Stimulated activated CD4-positive, alpha-beta T cell treated with anti-CD3 and anti-CD28 coated beads, Interleukin-4, amount 100 ng/mL, for 1 hour (primary cell): Measurements from ENCODE around the gene CMIP.
A peak's percentile ranks its signal among the peaks of the same experiment; 100 is the strongest.
"Not testable (repeated sequence)": the region's sequence is repeated elsewhere in the genome, so short reads cannot be mapped to it uniquely, and the experiment has no call there.

Experiments
- DNase-seq: peaks from one replicate; pipeline ENCODE4 v3.0.0-alpha.2; 2020

Gene CMIP

DNA sequence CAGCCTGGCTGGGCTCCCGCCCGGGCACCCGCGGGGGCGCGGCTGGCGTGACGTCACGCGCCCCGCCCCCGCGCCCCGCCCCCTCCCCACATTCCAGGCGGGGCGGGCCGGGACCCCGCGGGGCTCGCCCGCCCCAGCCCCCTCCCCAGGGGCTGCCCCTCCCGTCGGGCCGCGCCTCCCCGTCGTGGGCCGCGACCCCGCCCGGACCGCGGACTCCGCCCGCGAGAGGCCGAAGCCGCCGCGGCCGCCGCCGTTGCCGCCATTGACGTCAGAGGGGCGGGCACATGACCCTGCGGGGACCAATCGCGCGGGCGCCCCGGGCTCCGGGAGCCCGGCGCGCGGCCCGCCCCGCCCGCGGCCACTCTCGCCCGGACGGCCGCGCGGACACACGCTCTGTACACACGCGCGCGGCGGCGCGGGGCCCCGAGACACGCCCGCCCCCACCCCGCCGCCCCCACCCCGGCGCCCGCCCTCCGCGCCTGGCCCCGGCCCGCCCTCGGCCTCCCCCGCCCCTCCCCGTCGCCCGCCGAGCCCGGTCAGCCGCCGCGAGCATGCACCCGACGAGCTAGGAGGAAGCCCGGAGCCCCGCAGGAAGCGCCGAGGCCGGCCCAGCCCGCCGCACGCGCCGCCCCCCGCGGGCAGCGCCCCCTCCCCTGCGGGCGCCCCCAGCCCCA, at the start of gene CMIP:
CMIP (plus strand) TSS at position 361 of the 674 bp plus-strand sequence.
- peak; percentile 78 for DNase-seq

- no peak for DNase-seq
These were observed 49.5 kb upstream of the CMIP start for GRCh38 chr16:81394966-81395655.

DNA sequence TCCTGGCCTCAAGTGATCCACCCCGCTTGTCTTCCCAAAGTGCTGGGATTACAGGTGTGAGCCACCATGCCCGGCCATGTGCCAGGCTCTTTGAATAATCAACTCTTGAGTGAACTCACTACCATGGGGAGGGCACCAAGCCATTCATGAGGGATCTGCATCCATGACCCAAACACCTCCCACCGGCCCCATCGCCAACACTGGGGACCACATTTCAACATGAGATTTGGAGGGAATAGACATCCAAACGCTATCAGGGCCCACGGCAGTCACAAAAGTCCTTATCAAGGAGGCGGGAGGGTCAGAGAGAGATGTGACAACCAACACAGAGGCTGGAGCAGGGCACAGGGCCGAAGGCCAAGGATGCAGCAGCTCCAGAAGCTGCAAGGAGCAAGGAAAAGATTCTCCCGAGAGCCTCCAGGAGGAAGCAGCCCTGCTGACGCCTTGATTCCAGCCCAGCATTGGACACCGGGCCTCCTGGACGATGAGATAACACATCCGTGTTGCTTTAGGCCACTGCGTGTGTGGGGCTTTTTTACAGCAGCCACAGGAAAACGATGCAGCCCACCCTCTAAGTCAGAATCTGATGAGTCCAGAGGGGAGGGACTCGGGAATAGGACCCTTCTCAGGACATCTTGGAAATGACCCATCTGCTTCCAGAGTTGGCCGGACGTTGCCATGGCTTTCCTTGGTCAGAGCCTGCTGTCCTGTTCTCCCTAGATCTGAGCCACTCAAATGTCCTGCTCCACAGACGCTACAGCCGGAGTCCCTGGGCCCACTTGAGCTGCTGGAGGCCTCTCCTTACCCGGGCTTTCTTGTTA, 47.3 kb upstream of the CMIP start:
- no peak for DNase-seq

DNA sequence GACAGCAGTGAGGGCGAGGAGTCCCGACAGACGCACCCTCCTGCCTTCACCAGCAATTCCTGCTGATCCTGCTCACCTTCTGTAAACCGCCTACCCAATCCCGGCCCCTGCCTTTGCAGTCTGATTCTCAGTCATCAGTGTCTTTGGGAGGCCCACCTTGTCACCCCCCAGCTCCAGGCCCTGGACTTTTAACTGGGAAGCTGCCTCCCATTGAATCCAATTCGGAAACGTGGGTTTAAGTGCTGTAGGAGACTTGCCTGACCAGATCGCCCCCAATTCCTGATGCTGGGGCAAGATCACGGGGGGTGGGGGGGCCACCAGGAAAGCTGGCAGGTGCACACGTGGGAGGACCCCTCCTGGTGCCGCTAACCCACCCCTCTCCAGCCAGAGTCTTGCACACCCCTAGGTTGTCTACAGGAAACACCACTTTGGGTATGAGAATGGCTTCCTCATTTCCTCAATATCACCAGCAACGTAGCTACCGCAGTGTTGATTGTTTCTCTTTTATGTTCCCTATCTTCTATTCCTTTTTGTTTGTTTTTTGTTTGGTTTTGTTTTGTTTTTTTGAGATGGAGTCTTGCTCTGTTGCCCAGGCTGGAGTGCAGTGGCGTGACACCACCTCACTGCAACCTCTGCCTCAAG, 46.6 kb upstream of the CMIP start:
- no peak for DNase-seq

- DNase-seq = no peak
These were observed 44.7 kb upstream of the CMIP start for GRCh38 chr16:81399909-81400308.

DNA sequence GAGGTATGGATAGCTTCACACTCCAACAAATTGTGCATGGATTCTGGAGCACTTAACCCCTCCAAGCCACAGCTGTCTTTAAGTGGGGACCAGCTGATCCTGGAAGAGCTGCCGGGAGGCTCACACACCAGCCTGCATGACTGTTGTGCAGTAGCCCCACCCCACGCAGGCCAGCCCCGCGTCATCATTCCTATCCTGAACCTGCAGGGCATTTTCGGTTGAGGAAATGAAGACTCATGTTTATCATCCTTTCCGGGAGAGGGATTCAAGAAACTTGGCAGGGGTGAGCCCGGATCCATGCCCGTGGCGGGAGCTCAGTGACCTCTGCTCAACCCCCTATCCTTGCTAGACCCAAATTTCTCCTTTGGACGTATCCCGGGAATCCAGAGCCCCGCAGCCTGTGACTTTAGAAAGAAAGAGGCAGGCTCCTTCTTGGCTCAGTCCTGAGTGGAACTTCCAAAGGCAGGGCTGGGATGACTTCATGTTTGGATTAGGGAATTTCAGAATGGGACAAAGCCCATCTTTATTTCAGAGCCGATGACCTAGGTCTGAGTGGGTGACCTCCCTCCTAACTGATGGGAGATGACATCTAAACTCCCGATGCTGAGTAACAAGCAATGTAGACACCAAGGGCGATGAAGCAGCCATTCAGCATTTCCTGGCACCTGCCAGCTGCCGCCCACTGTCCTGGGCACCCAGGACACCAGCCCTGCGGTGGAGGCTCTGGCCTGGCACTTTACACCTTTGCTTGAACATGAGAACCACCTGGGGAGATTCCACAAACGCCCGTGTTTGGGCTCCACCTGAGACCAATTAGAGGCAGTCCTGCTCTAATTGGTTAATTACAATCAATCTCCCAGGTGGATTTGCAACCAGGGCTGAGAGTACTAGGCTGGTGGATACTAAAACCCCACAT, 43.3 kb upstream of the CMIP start:
- no peak for DNase-seq

DNA sequence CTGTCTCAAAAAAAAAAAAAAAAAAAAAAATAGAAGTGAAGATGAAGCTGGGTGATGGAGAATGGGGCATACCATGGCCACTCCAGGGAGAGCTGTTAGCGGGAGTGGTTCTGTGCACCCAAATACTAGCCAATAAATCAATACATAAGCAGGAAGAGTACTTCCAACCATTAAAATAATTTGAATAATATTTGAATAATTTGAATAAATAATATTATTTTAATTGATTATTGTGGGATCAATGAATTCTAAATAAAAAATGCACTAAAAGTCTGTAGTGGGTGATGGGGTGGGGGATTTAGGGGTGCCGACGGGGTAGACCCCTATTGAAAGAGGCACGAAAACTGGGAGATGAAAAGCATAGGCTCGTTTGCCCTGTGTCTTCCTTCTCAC, 41.4 kb upstream of the CMIP start:
- no peak for DNase-seq

GRCh38 chr16:81403601-81404391, 40.8 kb upstream of the CMIP start:
- peak; percentile 83 for DNase-seq

GRCh38 chr16:81405002-81405401, 39.6 kb upstream of the CMIP start:
- DNase-seq = not testable (repeated sequence)

- DNase-seq = no peak
These were observed 38.9 kb upstream of the CMIP start for GRCh38 chr16:81405702-81406113.

DNA sequence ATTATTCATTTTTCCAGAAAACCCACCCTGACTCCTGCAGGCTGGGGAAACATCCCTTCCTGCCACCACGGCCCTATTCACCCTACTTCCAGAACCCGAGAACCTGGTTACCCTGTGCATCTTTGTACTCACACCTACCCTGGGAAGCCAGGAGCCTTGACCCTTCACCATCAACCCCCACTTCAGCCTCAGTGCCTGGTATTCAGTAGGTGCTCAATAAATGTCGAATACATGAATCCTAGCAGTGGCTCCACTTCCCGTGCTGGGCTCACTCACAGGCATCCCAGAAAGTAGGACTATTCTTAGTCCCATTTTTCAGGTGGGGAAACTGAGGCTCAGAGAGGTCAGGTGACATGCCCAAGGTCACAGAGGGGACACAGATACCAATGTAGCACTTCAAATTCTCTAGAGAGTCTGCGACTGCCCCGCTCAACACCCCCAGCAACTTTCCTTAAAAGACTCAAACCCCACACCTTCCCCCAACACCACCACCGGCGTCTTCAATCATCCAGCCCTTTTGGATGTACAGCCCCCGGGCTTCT, 36.1 kb upstream of the CMIP start:
- no peak for DNase-seq

DNA sequence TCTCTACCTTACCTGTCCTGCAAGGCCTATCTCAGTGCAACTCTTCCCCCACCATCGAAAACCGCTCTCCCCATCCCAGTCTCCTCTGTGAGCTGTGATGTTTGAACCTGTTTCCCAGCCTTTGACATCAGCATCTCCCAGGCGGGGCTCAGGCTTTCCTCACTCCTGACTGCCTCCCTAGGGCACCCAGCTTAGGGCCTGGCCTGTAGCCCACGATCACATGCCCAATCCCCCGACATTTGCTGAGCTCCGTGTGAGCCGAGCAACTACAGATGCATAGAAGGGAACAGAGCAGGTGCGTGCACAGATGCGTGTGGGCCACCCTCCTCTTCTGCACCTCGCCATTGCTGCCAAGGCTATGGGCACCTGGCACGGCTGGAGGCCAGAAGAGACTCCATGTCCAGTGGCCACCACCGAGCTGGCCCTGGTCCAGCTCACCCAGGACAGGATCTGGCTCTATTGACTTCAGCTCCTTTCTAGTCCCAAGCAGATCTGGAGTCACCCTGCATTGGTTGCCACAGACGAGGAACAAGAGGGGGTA, 35.5 kb upstream of the CMIP start:
- no peak for DNase-seq

- no peak for DNase-seq
These were observed 33.8 kb upstream of the CMIP start for GRCh38 chr16:81410643-81411293.

DNA sequence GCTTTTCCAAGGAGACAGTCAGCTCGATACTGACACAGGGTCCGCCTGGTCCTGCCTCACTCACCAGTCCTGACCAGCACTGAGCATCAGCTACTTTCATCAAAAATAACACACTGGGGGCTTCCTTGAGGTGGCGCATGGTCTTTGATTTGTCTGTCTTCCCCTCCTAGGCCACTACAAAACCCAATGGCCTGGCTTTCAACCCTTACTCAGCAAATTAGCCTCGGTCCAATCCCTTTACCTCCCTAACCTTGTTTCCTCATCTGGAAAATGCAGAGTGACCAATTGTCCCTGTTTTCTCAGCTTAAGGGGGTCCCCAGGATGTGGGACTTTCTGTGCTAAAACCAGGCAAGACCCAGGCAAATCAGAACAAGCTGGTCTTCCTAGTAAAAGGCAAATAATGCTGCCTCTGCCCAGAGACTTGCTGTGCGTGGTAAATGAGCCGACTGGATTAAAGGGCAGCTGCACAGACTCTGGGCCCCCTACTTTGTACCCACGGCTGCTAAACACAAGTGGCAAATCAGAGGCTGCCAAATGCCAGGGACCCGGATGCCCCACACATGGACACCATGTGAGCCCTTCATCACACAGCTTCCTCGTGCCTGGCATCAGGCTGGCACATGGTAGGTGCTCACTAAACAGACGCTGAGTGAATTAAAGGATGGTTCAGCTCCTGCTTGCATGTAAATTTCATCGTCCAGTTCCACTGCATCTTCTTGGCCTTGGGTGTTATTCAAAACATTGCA, 31.2 kb upstream of the CMIP start:
- no peak for DNase-seq

GRCh38 chr16:81415751-81416150, 28.9 kb upstream of the CMIP start:
- no peak for DNase-seq

- no peak for DNase-seq
These were observed 27.9 kb upstream of the CMIP start for GRCh38 chr16:81416749-81417148.

GRCh38 chr16:81417210-81417609, 27.4 kb upstream of the CMIP start:
- DNase-seq = no peak

GRCh38 chr16:81419806-81420205, 24.8 kb upstream of the CMIP start:
- no peak for DNase-seq

DNA sequence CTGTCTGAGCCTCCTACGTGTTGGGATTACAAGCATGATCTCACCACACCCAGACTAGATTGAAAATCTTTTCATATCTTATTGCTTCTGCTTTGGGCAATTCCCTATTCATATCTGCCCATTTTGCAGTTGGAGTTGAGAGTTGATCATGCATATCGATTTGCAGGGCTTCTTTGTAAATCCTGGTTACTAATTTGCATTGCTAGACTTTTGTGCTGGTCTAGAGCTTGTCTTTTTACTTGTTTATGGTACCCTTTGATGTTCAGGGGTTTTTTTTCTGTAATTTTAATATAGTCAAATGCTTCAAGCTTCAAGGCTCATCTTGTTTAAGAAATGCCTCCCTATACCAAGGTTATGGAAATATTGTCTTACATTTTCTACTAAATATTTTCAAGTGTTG, 23.5 kb upstream of the CMIP start:
- no peak for DNase-seq
